ENCODE data around the gene TARBP1. TPM values are rescaled to one million over a fixed set of nuclear protein-coding genes. Genes with fewer than 3 reads are reported as not detected.

TARBP1 gene
- total RNA-seq, 1 experiment from 2014 or later = 38.1 TPM

DNA sequence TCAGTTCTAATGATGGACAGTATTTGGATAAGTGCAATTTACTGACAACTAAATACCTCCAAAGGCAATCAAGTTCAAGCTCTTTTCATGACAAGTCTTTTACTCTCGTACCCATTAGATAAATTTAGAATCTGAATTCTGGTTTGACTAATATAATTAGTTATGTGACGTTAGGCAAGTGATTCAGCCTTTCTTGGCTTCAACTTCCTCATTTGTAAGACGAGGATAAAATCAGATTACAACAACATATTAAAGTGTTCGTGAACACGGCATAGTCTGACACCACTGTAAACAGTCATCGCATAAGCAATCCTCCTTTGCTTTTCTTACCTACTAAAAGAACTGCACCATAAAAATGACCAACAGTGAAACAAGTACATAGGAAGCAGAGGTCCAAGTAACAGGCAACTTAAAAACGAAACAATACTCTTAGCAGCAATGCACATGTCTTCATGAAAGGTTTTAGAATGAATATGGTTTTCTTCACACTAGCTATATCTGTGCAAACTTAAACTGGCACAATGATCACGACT lies 80.1 kb downstream of the TARBP1 start:
- CTCF ChIA-PET = no interaction called here
- H3K9me3 Mint-ChIP-seq (ENCODE audit: low read depth, unreplicated experiment) = no peaks in the 10 kb centered on the region

DNA sequence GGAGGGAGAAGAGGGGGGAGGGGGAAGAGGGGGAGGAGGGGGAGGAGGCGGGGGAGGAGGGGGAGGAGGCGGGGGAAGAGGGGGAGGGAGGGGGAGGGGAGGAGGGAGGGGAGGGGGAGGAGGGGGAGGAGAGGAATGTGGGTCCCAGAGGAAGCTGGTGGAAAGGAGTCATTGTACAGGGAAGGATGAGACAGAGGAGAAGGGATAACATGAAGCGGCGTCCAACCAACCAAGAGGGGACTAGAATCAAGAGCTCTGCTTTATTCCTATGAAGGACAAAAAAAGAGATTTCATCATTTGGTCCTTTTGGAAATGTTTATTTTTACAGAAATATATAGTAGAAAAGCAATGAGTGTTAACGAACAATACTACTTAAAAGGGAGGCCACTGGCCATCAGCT lies 81.2 kb downstream of the TARBP1 start:
- BruUV-seq (replicated peaks) = no TSS peak
- TF ChIP-seq, protein P1, sequence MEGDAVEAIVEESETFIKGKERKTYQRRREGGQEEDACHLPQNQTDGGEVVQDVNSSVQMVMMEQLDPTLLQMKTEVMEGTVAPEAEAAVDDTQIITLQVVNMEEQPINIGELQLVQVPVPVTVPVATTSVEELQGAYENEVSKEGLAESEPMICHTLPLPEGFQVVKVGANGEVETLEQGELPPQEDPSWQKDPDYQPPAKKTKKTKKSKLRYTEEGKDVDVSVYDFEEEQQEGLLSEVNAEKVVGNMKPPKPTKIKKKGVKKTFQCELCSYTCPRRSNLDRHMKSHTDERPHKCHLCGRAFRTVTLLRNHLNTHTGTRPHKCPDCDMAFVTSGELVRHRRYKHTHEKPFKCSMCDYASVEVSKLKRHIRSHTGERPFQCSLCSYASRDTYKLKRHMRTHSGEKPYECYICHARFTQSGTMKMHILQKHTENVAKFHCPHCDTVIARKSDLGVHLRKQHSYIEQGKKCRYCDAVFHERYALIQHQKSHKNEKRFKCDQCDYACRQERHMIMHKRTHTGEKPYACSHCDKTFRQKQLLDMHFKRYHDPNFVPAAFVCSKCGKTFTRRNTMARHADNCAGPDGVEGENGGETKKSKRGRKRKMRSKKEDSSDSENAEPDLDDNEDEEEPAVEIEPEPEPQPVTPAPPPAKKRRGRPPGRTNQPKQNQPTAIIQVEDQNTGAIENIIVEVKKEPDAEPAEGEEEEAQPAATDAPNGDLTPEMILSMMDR (IDR thresholded peaks at IDR 0.05; ENCODE audit: unreplicated experiment) = no peak
- intact Hi-C loops (cut with micrococcal nuclease; ENCODE audit: unreplicated experiment) = no loop called here
- Mint-ChIP-seq H3K4me1 (ENCODE audit: low read depth, unreplicated experiment) (no peaks in the 10 kb centered on the region), H3K4me3 (ENCODE audit: low read depth, unreplicated experiment) (no peak overlapping the region), H3K27me3 (ENCODE audit: unreplicated experiment) (no peaks in the 10 kb centered on the region), H3K27ac (ENCODE audit: unreplicated experiment) (no peak overlapping the region), H3K36me3 (ENCODE audit: insufficient read depth, unreplicated experiment) (peaks cover 5% of the 10 kb centered on the region), H3K9me3 (ENCODE audit: low read depth, unreplicated experiment) (no peaks in the 10 kb centered on the region)
- CTCF ChIA-PET = no interaction called here
- no peak for DNase-seq

More for the DNA sequence above, 80.1 kb downstream of the TARBP1 start:
- intact Hi-C loops (cut with micrococcal nuclease; ENCODE audit: unreplicated experiment) = no loop called here
- Mint-ChIP-seq H3K27ac (ENCODE audit: unreplicated experiment) (no peak overlapping the region), H3K4me3 (ENCODE audit: low read depth, unreplicated experiment) (no peak overlapping the region), H3K27me3 (ENCODE audit: unreplicated experiment) (no peaks in the 10 kb centered on the region), H3K4me1 (ENCODE audit: low read depth, unreplicated experiment) (no peaks in the 10 kb centered on the region), H3K36me3 (ENCODE audit: insufficient read depth, unreplicated experiment) (peaks cover 5% of the 10 kb centered on the region)
- no peak for DNase-seq
- TF ChIP-seq, protein P1 (IDR thresholded peaks at IDR 0.05; ENCODE audit: unreplicated experiment) = no peak
- no TSS peak for BruUV-seq (replicated peaks)

DNA sequence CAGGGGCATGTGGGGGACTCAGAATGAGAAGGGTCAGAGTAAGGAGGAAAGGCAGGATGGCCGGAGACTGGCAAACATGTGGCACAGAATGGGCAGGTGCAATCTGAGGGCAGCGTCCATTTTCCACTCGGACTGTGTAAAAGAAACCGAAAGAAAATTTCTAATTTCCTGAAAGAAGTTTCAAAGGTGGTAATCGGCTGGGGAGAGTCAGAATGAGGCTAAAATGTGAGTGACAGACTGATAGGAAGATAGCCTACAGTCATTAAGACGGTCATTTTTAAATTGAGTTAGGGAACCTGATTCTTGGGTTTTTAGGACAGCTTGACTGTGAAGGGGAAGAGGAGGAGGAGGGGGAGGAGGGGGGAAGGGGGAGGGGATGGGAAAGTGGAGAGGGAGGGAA lies 82.1 kb downstream of the TARBP1 start:
- intact Hi-C loops (cut with micrococcal nuclease; ENCODE audit: unreplicated experiment) = no loop called here
- Mint-ChIP-seq H3K9me3 (ENCODE audit: low read depth, unreplicated experiment) (no peaks in the 10 kb centered on the region), H3K4me1 (ENCODE audit: low read depth, unreplicated experiment) (no peaks in the 10 kb centered on the region), H3K27me3 (ENCODE audit: unreplicated experiment) (no peaks in the 10 kb centered on the region), H3K36me3 (ENCODE audit: insufficient read depth, unreplicated experiment) (peaks cover 5% of the 10 kb centered on the region), H3K27ac (ENCODE audit: unreplicated experiment) (peak overlapping the region; percentile 73), H3K4me3 (ENCODE audit: low read depth, unreplicated experiment) (no peak overlapping the region)
- no peak for DNase-seq
- TF ChIP-seq, protein P1 (IDR thresholded peaks at IDR 0.05; ENCODE audit: unreplicated experiment) = no peak
- CTCF ChIA-PET = no interaction called here
- no TSS peak for BruUV-seq (replicated peaks)

DNA sequence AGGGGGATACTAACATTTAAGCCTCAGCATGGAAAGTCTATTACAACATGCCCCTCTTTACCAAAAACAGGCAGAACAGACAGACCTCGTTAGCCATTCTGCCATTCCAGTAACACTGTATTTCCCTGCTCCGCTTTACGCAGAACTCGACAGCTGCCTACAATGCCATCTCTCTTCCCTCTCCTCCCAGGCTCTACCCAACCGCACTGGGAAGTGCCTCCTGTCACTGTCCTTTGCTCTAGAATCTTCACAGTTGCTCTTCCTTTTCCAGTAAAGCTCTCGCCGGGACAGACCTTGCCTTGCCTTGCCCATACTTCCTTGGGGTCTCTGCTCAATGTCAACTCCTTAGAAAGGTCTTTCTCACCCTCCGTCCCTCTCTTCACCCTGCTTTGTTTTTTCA lies 82.9 kb downstream of the TARBP1 start:
- H3K36me3 Mint-ChIP-seq (ENCODE audit: insufficient read depth, unreplicated experiment) = peaks cover 5% of the 10 kb centered on the region
- no peak for DNase-seq
- CTCF ChIA-PET = no interaction called here
- no peaks in the 10 kb centered on the region for H3K4me1 Mint-ChIP-seq (ENCODE audit: low read depth, unreplicated experiment)
- BruUV-seq (replicated peaks) = no TSS peak
- H3K27me3 Mint-ChIP-seq (ENCODE audit: unreplicated experiment) = no peaks in the 10 kb centered on the region
- TF ChIP-seq, protein P1 (IDR thresholded peaks at IDR 0.05; ENCODE audit: unreplicated experiment) = no peak
- intact Hi-C loops (cut with micrococcal nuclease; ENCODE audit: unreplicated experiment) = no loop called here
- no peak overlapping the region for H3K27ac Mint-ChIP-seq (ENCODE audit: unreplicated experiment)
- no peaks in the 10 kb centered on the region for H3K9me3 Mint-ChIP-seq (ENCODE audit: low read depth, unreplicated experiment)
- no peak overlapping the region for H3K4me3 Mint-ChIP-seq (ENCODE audit: low read depth, unreplicated experiment)
